Measurements from ENCODE around the gene DHTKD1.
"Not testable (repeated sequence)": the region's sequence is repeated elsewhere in the genome, so short reads cannot be mapped to it uniquely, and the experiment has no call there.

Gene DHTKD1

GRCh38 chr10:12062754-12063482 lies 5.8 kb upstream of the DHTKD1 start:
- in situ Hi-C loops (cut with MboI; ENCODE audit: low pct_unique_long_range_greater_than_20kb, low sequenced_read_pairs, unreplicated experiment) = no loop called here
- no peak for TF ChIP-seq CTCF (IDR thresholded peaks at IDR 0.05; ENCODE audit: extremely low read depth, insufficient read depth, missing control alignments)

GRCh38 chr10:12063483-12063818 lies 5.3 kb upstream of the DHTKD1 start:
- DNase-seq (ENCODE audit: low spot score) = no peak
- no peak for TF ChIP-seq CTCF (IDR thresholded peaks at IDR 0.05; ENCODE audit: extremely low read depth, insufficient read depth, missing control alignments)
- in situ Hi-C loops (cut with MboI; ENCODE audit: low pct_unique_long_range_greater_than_20kb, low sequenced_read_pairs, unreplicated experiment) = no loop called here

More at GRCh38 chr10:12062754-12063482, 5.8 kb upstream of the DHTKD1 start:
- no peak for DNase-seq (ENCODE audit: low spot score)

- in situ Hi-C loops (cut with MboI; ENCODE audit: low pct_unique_long_range_greater_than_20kb, low sequenced_read_pairs, unreplicated experiment) = no loop called here
- no peak for TF ChIP-seq CTCF (IDR thresholded peaks at IDR 0.05; ENCODE audit: extremely low read depth, insufficient read depth, missing control alignments)
- DNase-seq (ENCODE audit: low spot score) = no peak
These were observed 1.4 kb upstream of the DHTKD1 start for GRCh38 chr10:12067336-12067735.

GRCh38 chr10:12071441-12071840 lies 2.7 kb downstream of the DHTKD1 start:
- in situ Hi-C loops (cut with MboI; ENCODE audit: low pct_unique_long_range_greater_than_20kb, low sequenced_read_pairs, unreplicated experiment); DNase-seq (ENCODE audit: low spot score): not testable (repeated sequence)

GRCh38 chr10:12073526-12073925 lies 4.8 kb downstream of the DHTKD1 start:
- DNase-seq (ENCODE audit: low spot score) = no peak
- no peak for TF ChIP-seq CTCF (IDR thresholded peaks at IDR 0.05; ENCODE audit: extremely low read depth, insufficient read depth, missing control alignments)
- in situ Hi-C loops (cut with MboI; ENCODE audit: low pct_unique_long_range_greater_than_20kb, low sequenced_read_pairs, unreplicated experiment) = no loop called here

- no peak for TF ChIP-seq CTCF (IDR thresholded peaks at IDR 0.05; ENCODE audit: extremely low read depth, insufficient read depth, missing control alignments)
- in situ Hi-C loops (cut with MboI; ENCODE audit: low pct_unique_long_range_greater_than_20kb, low sequenced_read_pairs, unreplicated experiment) = no loop called here
- DNase-seq (ENCODE audit: low spot score) = peak; percentile 26
These were observed 8.9 kb downstream of the DHTKD1 start for GRCh38 chr10:12077580-12078180.

GRCh38 chr10:12081470-12081869 lies 12.7 kb downstream of the DHTKD1 start:
- in situ Hi-C loops (cut with MboI; ENCODE audit: low pct_unique_long_range_greater_than_20kb, low sequenced_read_pairs, unreplicated experiment) = no loop called here
- TF ChIP-seq CTCF (IDR thresholded peaks at IDR 0.05; ENCODE audit: extremely low read depth, insufficient read depth, missing control alignments) = no peak
- no peak for DNase-seq (ENCODE audit: low spot score)
